D721Med (cell line): ENCODE data around the gene SNRPB.

Experiments used
- DNase-seq: peaks from one replicate; pipeline ENCODE4 v3.0.0; 2011; ENCODE audit warnings: low spot score; ENCODE audit not compliant: insufficient read length
- FAIRE-seq: peaks from 2 replicates; lab custom pipeline; 2011; peaks lifted over from hg19 to GRCh38; lab: Jason Lieb, UNC
- TF ChIP-seq, protein P1 (sequence below): IDR thresholded peaks from 2 replicates; pipeline ENCODE4 v1.5.1; 2012; ENCODE audit warnings: mild to moderate bottlenecking, control low read depth; ENCODE audit not compliant: insufficient read depth; ENCODE audit errors: missing control alignments

Gene SNRPB

DNA sequence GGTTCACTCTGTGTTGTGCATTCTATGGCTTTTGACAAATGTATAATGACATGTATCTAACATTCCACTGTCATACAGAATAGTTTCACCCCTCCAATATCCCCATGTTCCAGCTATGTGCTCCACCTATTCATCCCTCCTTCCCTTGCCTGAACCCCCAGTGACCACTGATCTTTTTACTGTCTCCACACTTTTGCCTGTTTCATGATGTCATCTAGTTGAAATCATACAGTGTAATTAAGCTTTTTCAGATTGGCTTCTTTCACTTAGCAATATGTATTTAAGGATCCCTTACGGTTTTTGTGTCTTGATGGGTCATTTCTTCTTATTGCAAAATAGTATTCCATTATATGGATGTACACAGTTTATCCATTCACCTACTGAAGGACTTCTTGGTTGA is 50.1 kb downstream of the SNRPB start:
- TF ChIP-seq, protein P1, sequence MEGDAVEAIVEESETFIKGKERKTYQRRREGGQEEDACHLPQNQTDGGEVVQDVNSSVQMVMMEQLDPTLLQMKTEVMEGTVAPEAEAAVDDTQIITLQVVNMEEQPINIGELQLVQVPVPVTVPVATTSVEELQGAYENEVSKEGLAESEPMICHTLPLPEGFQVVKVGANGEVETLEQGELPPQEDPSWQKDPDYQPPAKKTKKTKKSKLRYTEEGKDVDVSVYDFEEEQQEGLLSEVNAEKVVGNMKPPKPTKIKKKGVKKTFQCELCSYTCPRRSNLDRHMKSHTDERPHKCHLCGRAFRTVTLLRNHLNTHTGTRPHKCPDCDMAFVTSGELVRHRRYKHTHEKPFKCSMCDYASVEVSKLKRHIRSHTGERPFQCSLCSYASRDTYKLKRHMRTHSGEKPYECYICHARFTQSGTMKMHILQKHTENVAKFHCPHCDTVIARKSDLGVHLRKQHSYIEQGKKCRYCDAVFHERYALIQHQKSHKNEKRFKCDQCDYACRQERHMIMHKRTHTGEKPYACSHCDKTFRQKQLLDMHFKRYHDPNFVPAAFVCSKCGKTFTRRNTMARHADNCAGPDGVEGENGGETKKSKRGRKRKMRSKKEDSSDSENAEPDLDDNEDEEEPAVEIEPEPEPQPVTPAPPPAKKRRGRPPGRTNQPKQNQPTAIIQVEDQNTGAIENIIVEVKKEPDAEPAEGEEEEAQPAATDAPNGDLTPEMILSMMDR, result no peak
- no peak for FAIRE-seq
- no peak for DNase-seq

DNA sequence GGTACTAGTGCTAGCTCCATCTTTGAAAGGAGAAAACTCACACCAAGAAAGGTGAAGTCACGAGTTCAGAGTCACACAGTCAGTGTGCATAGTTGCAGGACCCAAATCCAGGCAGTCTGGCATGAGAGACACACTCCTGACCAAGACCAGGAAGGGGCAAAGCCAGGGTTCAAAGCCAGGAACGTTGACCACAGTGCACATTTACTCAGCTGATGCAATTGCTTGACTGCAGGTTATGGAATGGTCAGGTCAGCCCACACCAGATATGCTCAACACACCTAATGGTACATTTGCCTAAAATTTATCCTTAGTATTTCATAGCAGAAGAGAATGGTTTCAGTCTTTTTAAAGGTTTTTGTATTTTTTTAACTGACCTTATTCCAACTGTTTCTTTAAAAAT is 52.2 kb downstream of the SNRPB start:
- no peak for DNase-seq
- TF ChIP-seq, protein P1, result no peak
- FAIRE-seq, result no peak

DNA sequence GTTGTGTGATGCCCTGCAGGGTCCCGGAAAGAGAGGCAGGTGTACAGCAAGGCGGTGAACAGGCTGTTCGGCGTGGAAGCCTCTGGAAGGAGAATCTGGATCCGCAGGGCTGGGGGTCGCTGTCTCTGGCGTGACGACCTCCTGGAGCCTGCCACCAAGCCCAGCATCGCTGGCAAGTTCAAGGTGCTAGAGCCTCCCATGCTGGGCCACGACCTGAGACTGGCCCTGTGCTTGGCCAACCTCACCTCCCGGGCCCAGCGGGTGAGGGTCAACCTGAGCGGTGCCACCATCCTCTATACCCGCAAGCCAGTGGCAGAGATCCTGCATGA is 53.4 kb downstream of the SNRPB start:
- TF ChIP-seq, protein P1, result no peak
- DNase-seq, result no peak
- FAIRE-seq, result no peak

DNA sequence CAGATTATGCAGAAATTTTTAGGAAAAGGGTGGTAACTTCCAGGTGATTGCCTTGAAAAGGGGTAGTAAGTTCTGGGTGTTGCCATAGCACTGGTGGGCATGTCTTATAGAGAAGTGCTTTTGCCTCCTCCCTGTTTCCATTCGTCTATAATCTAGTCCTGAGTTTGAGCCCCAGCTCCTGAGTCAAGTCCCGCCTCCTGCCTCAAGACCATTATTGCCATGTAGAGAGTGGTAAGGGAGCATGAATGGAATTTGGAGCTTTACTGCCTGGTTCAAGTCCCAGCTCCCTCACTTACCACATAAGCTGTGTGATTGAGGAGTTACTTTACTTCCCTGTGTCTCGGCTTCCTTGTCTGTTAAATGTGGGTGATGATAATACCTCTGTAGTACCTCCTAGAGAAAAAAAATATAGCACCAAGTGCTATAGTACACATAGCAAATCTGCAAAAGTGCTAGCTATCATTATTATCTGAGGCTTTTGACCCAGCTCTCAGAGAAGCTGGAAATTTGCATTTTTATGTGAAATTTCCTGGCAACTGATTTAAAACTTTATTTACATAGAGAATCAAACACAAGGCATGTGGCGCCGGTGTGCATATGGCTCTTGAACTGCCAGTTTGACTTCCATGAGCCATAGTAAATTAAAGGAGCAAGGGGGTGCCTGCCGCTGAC is 53.9 kb downstream of the SNRPB start:
- no peak for FAIRE-seq
- TF ChIP-seq, protein P1, result no peak
- no peak for DNase-seq
